ENCODE measurements around the gene SCAF4. TPM values are rescaled to one million over a fixed set of nuclear protein-coding genes. Genes with fewer than 3 reads are reported as not detected.
A peak's percentile ranks its signal among the peaks of the same experiment; 100 is the strongest.
"Not testable (repeated sequence)": the region's sequence is repeated elsewhere in the genome, so short reads cannot be mapped to it uniquely, and the experiment has no call there.

Gene SCAF4
- polyA plus RNA-seq (ENCODE audit: insufficient read length in 4 of 4) = 10 to 100 TPM; 30.2 to 44.3 (median 37.3) TPM

- peak; percentile 72 to 82 (median 74) for DNase-seq (ENCODE audit: low read depth in 4 of 4, low spot score in 2 of 4)
Measured at GRCh38 chr21:31731857-31732596, at the start of gene SCAF4. Gene SCAF4, minus strand, starts transcription at chr21:31732118. Its CDS starts 426 bp downstream, at chr21:31731692.

GRCh38 chr21:31780944-31781343, 49.0 kb upstream of the SCAF4 start:
- DNase-seq (ENCODE audit: low read depth in 4 of 4, low spot score in 2 of 4) = no peak

- DNase-seq (ENCODE audit: low read depth in 4 of 4, low spot score in 2 of 4) = no peak
Measured at GRCh38 chr21:31778546-31778945, 46.6 kb upstream of the SCAF4 start.

- no peak for DNase-seq (ENCODE audit: low read depth in 4 of 4, low spot score in 2 of 4)
Measured at GRCh38 chr21:31777857-31778256, 45.9 kb upstream of the SCAF4 start.

- no peak for DNase-seq (ENCODE audit: low read depth in 4 of 4, low spot score in 2 of 4)
Measured at GRCh38 chr21:31774031-31774430, 42.1 kb upstream of the SCAF4 start.

GRCh38 chr21:31772674-31773555, 41.0 kb upstream of the SCAF4 start:
- DNase-seq (ENCODE audit: low read depth in 4 of 4, low spot score in 2 of 4) = no peak

GRCh38 chr21:31771685-31772084, 39.8 kb upstream of the SCAF4 start:
- DNase-seq (ENCODE audit: low read depth in 4 of 4, low spot score in 2 of 4) = no peak

- no peak for DNase-seq (ENCODE audit: low read depth in 4 of 4, low spot score in 2 of 4)
Measured at GRCh38 chr21:31768710-31769109, 36.8 kb upstream of the SCAF4 start.

- no peak for DNase-seq (ENCODE audit: low read depth in 4 of 4, low spot score in 2 of 4)
Measured at GRCh38 chr21:31766899-31767298, 35.0 kb upstream of the SCAF4 start.

GRCh38 chr21:31765850-31766249, 33.9 kb upstream of the SCAF4 start:
- DNase-seq (ENCODE audit: low read depth in 4 of 4, low spot score in 2 of 4) = not testable (repeated sequence)

- DNase-seq (ENCODE audit: low read depth in 4 of 4, low spot score in 2 of 4) = no peak
Measured at GRCh38 chr21:31760931-31761330, 29.0 kb upstream of the SCAF4 start.

GRCh38 chr21:31756787-31757186, 24.9 kb upstream of the SCAF4 start:
- no peak for DNase-seq (ENCODE audit: low read depth in 4 of 4, low spot score in 2 of 4)

- DNase-seq (ENCODE audit: low read depth in 4 of 4, low spot score in 2 of 4) = no peak
Measured at GRCh38 chr21:31755027-31755426, 23.1 kb upstream of the SCAF4 start.

GRCh38 chr21:31754708-31754960, 22.7 kb upstream of the SCAF4 start:
- DNase-seq (ENCODE audit: low read depth in 4 of 4, low spot score in 2 of 4) = no peak

- no peak for DNase-seq (ENCODE audit: low read depth in 4 of 4, low spot score in 2 of 4)
Measured at GRCh38 chr21:31753949-31754707, 22.2 kb upstream of the SCAF4 start.

- DNase-seq (ENCODE audit: low read depth in 4 of 4, low spot score in 2 of 4) = no peak
Measured at GRCh38 chr21:31752967-31753366, 21.0 kb upstream of the SCAF4 start.

GRCh38 chr21:31752352-31752751, 20.4 kb upstream of the SCAF4 start:
- DNase-seq (ENCODE audit: low read depth in 4 of 4, low spot score in 2 of 4) = no peak

GRCh38 chr21:31750843-31751242, 18.9 kb upstream of the SCAF4 start:
- DNase-seq (ENCODE audit: low read depth in 4 of 4, low spot score in 2 of 4) = no peak

- no peak for DNase-seq (ENCODE audit: low read depth in 4 of 4, low spot score in 2 of 4)
Measured at GRCh38 chr21:31744182-31744800, 12.4 kb upstream of the SCAF4 start.

- DNase-seq (ENCODE audit: low read depth in 4 of 4, low spot score in 2 of 4) = no peak
Measured at GRCh38 chr21:31743712-31744111, 11.8 kb upstream of the SCAF4 start.

- DNase-seq (ENCODE audit: low read depth in 4 of 4, low spot score in 2 of 4) = no peak
Measured at GRCh38 chr21:31741116-31741515, 9.2 kb upstream of the SCAF4 start.
